ENCODE results near the gene STARD10.
A peak's percentile ranks its signal among the peaks of the same experiment; 100 is the strongest.

Gene STARD10

DNA sequence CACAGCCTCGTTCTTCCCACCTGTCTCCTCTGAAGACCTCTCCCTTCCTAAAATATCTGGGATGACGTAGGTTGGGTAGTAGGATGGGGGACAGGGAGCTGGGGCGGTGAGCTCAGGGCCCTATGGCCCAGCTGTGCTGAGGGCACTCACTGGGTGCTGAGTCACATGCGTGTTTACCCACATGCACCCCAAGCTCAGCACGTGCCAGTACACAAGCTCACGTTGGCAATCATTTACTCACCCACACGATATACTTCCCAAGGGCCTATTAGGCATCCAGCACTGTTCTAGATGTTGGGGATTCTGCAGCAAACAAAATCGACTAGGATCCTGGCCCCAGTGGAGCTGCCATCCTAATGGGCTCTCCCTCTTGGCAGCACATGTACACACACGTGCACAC is 70.3 kb downstream of the STARD10 start:
- DNase-seq, result no peak

DNA sequence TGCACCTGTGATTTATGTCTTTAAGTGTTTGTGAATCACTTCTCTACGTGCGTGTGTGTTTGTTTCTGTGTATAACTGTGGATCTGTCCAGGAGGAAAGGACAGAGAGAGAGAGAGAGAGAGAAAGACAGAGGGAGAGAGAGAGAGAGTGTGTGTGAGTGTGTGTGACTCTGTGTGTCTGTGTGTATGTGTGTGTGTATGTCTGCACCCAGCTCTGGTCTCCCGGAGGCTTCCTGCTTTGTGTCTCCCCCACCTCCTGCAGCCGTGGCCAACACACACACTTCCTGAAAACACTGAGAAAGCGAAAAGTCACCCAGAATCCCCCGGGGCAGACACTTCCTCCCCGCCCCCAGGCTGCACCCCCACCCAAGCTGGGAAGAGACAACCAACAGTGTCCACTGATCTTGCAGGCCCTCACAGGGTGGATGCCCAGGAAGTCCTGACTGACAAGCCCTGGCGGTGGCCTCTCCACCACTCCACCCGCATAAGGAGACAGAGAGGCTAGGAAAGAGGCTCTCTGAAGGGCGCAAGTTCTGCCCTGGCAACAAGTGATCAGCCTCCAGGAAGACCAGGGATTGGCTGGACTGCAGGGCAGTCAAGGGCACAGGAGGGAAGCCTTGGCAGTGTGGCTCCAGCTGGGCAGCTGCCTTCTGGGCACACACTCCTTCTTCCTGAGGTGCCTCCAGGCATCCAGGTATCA is 71.6 kb downstream of the STARD10 start:
- peak; percentile 72 for DNase-seq

DNA sequence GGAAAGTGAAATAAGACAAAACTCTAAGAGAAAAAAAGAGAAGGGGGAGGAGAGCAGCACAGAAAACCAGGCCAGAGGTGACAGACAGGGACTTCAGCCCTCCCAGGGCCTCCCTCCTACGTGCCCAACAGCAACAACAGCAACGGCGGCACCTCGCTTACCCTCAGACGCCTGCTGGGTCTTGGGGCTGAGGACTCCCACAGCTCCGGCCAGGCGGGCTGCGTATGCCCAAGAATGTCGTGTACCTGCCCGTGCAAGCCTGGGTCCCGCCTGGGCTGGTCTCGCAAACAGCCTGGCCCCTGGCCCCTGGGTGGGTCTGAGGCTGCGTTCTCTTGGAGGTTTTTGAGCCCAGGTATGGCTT is 72.2 kb downstream of the STARD10 start:
- DNase-seq, result peak; percentile 32

DNA sequence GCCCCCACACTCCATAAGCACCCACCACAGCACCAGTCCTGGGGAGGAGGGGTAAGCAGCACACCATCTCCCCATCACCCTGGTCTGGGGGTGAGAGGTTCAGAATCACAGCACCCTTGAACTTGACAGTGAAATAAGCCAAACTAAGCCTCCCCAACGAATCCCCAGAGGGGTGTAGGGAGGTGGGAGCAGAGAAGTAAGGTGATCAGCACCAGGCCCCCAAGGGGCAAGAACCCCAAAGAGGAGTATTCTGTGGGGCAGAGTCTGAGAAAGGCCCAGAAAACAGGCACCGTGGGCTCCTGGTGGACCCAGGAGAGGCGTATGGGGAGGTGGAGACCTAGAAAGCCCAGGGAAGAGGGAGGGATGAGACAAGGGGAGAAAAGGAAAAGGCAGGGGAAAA is 72.6 kb downstream of the STARD10 start:
- DNase-seq, result no peak

DNA sequence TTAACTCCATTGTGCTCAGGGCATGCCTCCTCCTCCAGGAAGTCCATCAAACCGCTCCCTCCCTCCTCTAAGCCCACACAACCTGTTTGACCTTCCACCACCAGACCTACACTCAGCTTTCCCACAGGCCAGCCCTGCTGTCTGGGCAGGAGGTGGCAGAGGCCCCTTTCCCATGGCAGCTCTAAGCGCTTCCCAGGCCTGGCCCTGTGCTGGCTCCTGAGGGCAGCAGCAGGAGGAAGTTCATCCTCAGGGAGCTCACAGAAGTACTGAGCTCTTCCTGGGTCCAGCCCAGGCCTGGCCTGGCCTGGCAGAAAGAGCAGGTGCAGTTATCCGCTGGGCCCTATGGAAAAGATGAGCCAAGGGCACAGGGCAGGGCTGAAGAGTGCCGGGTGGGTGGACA is 73.1 kb downstream of the STARD10 start:
- no peak for DNase-seq

DNA sequence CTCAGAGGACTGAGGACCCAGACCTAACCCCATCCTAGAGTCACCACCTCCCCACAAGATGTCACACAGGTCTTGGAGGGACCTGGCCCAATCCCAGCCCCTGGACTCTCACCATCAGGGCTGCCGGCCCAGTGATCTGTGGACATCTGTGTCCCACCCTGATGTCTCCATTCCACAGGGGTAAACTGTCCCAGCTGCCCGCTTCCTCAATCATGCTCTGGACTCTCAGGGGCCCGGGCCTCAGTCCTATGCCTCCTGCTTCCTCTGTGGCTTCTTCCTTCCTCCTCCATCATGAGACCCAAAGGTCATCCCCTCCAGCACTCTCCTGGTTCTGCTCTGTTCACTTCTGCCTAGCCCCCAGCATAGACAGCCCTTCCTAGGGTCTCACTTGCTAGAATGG is 73.8 kb downstream of the STARD10 start:
- DNase-seq, result no peak

DNA sequence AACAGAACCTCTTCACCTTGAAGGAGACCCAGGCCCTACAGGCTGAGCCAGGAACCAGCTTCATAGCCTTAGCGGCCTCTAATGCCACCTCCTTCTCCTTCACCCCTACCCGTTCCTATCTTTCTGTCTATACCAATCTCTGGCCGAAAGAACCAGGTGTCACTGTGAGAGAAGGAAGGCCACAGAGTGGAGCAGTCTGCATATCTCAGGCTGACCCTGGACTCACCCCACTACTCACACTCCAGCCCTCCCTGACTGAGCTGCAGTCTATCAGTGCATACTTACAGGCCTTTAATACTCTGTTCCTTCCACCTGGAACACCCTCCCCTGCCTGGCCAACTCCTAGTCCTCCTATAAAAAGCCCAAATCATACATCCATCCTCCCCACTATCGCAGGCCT is 74.3 kb downstream of the STARD10 start:
- no peak for DNase-seq

DNA sequence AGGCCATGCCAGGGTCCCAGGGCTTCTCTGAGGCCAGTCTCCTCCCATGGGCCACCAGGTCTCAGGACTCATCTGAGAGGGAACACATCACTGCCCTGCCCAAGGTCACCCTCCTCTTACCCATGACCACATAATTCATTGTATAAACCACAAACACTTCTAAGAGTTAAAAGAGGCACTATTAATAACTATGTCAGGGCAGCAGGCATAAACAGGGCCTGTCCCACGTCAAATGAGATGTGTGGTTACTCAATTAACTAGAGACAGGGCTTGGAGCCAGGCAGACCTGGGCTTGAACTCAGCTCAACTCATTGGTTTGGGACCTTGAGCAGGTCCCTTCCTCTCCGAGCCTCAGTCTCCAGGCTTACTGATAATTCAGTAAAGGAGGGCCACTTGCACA is 74.7 kb downstream of the STARD10 start:
- no peak for DNase-seq

DNA sequence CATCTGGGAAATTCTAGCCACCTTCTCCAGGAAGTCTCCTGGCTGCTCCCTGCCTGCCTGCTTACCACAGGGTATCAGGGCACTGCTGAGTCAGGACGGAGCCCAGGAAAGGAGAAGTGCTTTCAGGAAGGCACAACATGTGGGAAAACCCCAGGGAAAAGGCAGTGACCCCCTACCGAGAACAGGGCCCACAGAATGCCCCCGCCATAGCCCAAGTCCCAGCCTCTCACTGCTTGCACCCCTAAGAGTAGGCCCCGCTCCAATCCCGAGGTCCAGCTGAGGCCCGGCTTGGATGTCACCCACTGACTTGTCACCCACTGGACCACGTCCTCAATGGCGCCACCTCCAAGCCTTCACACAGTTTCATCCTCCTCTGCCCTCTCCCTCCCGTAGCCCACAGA is 75.7 kb downstream of the STARD10 start:
- no peak for DNase-seq

DNA sequence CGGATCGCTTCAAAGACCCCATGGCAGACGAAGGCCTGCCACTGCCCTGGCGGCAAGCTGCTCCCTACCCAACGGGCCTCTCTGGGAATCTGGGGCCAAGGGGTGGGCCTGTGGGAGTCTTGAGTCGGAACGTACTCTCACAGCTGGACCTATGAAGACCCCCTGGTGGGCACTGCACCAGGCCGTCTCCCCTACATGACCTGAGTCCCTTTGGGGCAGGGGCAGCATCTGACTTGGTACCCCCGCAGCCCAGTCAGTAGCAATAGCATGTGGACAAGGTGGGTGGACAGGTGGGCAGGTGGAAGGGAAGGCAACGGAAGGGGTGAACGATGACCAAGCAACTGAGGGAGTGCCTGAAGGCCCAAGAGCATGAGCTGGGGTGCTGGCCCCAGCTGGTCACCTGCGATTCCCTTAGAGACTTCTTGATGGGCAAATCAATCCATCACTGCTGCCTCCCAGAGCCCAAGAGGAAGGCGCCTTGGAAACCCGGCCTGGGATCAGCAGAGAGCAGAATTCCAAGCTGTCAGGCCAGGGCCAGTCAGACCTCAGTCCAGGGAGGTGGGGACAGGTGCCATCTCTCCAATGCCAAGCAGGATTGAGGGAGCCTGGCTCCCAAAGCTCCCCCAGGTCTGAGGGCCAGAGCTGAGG is 76.9 kb downstream of the STARD10 start:
- DNase-seq, result no peak

DNA sequence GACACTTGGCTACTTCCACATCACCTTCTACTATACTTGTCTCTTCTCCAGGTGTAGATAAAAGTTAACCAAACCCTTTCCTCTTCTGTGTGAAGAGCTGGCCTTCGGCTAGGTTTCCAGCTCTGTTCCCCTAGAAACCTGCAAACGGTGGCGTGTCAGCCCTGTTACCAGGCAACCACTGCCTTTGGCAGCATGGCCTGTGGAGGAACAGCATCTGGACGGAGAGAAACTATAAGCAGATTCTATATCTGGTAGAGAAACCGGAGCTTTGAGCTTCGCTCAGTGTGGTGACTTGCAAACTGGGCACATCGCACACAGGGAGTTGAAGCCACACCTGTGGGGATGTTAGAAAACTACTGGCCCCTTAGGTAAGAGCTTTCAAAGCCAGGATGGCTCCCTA is 77.6 kb downstream of the STARD10 start:
- no peak for DNase-seq

DNA sequence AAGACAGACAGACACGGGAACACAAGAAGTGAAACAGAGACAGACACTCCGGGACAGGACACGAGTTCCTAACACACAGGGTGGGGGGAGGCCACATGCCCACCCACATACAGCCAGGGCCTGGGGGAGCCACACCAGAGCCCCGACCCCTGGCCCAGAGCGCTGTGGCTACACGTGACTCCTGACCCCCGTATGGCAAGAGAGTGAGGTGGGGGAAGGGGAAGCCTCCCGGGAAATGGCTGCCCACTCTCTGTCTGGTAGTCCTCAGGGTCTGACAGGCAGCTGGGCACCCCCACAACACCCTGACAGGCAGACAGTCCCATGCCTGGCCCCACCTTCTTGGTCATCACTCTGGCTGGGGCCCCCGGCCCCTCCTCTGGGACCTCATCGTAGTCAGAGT is 81.0 kb downstream of the STARD10 start:
- DNase-seq, result no peak

DNA sequence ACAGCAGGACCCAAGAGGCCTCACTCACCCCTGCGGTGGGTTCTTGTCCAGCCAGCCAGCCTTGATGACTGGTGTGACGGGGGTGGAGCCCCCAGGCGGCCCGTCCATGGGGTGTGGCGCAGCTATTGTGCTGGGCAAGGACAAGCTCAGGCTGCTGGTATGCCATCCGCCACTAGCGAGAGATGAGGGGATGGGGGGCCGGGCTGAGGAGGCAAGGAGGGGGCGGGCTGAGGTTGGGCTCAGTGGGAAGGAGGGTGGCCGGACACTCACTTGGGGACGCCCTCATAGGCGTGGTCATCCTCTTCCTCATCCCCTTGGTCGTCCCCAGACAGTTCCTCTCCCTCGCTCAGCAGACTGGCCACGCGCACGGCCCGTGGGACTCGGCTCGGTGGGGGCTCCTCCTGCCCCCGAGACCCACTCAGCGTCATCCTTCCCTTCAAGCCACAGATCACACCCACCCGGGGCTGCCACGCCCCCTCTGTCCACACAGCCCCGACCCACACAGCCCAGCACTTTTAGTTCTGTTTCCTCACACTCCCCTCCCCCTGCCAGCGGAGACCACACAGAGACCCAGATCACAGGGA is 81.6 kb downstream of the STARD10 start:
- no peak for DNase-seq

DNA sequence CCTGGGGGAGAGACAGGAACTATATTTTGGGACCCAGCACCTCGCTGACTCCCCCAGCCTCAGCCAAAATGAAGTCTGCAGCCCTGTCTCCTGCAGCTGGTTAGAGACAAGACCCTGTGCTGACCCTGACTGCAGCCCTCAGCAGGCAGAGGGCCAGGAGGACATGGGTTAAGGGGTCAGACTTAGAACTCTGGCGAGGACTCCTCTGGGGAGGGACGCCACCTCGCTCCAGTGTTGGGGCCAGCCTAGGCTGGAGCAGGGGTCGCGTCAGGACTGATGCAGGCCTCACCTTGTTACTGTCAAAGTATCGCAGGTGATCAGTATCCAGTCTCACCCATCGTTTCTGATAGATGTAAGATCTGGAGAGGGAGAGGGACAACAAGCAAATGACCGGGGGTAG is 82.7 kb downstream of the STARD10 start:
- DNase-seq, result no peak

DNA sequence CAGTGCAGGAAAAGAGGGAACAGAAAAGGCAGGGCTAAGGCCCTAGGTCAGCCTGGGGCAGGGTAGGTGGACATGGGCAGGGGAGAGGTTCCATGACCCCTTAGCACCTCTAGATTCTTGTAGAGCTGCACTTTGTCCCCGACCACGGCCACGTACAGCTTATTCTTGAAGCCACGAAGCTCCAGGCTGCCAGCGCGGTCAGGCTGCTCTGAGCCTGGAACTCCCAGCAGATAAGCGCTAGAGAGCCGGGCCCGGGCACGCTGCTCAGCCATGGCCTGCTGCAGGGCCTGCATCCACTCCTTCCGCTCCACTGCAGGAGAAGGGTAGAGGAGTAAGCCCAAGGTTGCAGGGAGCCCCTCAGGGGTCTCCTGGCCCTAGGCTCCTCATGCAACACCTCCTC is 83.6 kb downstream of the STARD10 start:
- no peak for DNase-seq

DNA sequence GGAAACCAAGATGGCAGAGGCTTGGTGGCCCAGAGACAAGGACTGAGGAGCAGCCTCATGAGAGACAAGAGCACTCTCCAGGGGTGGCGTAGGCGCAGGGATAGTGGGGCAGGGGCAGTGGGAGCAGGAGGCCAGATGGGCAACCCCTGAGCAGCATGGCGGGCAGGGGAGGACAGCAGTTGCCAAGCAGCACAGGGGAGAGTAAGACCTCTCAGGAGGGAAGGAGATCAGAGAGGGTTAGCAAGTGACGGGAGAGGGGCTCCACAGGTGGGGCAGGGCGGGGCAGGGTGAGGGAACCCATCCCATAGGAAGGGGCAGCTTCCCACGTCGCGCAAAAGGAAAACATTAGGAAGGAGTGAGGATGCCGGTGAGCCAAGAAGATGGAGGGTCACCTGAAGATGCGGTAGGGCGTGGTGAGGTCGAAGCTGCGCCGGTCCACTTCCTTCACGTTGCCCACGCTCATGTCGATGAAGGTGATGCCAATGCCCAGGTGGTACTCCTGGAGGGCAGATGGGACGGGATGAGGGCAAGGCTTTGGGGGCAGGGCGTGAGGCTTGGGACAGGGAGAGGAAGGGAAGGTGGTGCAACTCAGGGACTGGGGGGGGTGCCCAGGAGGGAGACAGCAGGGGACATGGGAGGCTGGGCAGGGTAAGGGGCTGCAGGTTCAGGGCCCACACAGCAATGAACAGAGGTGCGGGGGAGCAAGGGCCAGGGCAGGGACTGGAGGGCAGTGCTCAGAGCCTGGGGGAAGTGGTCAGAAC is 84.2 kb downstream of the STARD10 start:
- no peak for DNase-seq

DNA sequence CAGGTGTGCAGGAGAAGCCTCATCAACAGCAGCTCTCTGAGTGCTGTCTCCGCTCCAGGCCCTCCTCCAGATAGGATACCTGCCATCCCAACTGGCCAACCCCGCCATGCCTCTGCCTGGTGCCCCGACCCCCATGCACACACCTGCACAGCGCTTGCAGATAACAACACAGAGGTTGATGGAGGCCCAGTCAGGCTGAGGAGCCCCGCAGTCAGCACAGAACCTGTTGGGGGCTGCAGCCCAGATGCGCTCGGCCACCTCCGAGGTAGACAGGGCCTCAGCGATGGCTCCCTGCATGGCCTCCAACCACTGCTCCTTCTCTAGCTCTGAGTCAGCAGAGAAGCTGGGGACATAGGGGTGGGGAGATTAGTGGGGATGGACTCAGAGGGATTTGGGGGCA is 86.8 kb downstream of the STARD10 start:
- DNase-seq, result no peak

DNA sequence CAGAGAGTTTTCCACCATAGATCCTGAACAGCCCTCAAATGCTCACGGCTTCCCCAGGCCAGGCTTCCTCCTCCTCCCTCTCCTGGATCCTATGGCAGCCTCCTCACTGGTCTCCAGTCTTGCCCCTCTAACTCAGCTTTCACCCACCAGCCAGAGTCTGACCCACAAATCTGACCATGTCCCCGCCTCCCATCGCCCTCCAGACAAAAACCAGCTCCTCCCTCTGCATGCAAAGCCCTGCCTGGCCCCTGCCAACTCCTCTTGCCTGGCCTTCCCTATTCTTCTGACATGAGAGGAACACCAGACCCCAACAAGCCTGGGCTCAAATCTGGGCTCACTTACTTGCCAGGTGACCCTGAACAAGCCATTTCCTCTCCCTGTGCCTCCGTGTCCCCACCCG is 87.3 kb downstream of the STARD10 start:
- no peak for DNase-seq

DNA sequence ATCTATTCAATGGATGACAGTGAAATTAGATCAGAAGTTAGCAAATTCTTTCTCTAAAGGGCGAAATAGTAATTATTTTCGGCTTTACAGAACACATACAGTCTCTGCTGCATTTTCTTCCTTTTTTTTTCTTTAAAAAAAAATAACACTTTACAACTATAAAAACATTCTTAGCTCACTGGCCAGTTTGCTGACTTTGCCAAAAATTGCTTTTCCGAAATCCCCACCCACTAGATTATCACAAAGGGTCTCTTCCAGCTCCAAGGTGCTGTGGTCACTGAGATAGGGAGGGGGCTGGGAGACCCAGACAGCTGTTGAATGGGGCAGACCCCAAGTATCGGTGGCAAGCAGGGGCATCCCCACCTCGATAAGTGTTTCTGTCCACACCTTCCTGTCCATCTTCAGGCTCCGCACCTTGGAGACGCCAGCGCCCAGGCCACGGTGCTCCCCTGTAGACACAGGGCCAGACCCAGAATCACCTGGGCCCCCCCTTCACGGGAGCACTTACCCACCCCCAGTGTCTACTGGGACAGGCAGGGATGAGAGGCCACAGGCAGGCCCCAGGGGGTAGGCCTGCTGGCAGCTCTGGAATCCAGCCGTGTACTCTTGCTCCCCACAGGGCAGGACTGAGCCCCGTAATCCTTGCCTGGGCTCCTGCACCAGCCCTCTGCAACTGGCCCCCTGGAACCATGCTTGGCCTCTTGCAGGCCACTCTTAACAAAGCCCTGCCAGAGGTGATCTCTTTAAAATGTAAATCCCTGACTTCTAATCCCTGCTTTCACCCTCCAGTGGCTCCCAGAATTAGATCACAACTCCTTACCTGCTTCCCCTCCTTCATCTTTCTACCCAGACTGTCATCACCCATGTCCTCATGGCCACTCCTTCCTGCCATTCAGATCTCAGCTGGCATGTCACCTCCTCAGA is 88.1 kb downstream of the STARD10 start:
- no peak for DNase-seq

DNA sequence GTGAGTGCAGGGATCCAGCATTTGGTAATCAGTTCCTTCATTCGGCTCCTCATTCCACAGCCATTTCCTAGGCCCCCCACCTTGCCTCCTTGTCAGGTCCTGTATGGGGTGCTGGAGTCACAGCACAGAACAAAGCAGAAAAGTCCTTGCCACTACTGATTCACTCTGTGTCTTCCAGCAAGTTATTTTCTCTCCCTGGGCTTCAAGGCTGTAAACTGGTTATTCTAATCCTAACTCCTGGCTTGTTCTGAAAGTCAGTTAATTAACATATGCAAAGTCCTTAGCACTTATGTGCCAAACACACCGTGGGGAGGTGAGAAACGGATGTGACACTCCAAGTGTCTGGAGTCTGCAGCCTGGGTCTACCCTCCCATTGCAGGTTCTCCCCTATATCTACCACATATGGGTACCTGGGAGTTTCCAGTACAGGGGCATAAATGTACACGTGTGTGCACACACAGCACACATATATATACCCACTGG is 89.0 kb downstream of the STARD10 start:
- DNase-seq, result no peak
